Measurements from ENCODE around the gene MIX23. TPM values are rescaled to one million over a fixed set of nuclear protein-coding genes. Genes with fewer than 3 reads are reported as not detected.

The MIX23 gene
- total and polyA plus RNA-seq, 12 donors, result 10.6 to 118 (median 36.9) TPM

- Histone ChIP-seq H3K9me3 (replicated peaks in 1 of 3) (no peaks in the 10 kb centered on the region), H3K36me3 (replicated peaks in 1 of 2) (no peaks in the 10 kb centered on the region), H3K27me3 (no peaks in the 10 kb centered on the region), H3K4me1 (replicated peaks in 1 of 2) (peaks cover 0 to 8% of the 10 kb centered on the region in 2 donors), H3K27ac (no peak overlapping the region), H3K4me3 (no peak overlapping the region)
- WGBS, 4 donors, result 52 to 79% (median 76%) methylated on average over 4 of the region's 4 CpGs
- TF ChIP-seq CTCF (IDR thresholded peaks at IDR 0.05) (no peak), POLR2A (IDR thresholded peaks at IDR 0.05) (no peak)
- no peak for DNase-seq
- intact Hi-C loops (cut with DNase I), result no loop called here
These were observed 27.4 kb downstream of the MIX23 start for GRCh38 chr3:122355612-122356011.

- no peak for DNase-seq
- WGBS, 4 donors, result 95 to 100% (median 98%) methylated on average over 1 of the region's 1 CpG
- Histone ChIP-seq H3K27ac (no peak overlapping the region), H3K27me3 (no peaks in the 10 kb centered on the region), H3K36me3 (replicated peaks in 1 of 2) (no peaks in the 10 kb centered on the region), H3K9me3 (replicated peaks in 1 of 3) (no peaks in the 10 kb centered on the region), H3K4me3 (no peak overlapping the region), H3K4me1 (replicated peaks in 1 of 2) (no peaks in the 10 kb centered on the region)
- intact Hi-C loops (cut with DNase I), result no loop called here
- TF ChIP-seq CTCF (IDR thresholded peaks at IDR 0.05), result no peak
- TF ChIP-seq POLR2A (IDR thresholded peaks at IDR 0.05), result no peak
These were observed 29.1 kb downstream of the MIX23 start for GRCh38 chr3:122353893-122354401.

- no peak overlapping the region for H3K27ac ChIP-seq
- intact Hi-C loops (cut with DNase I), result no loop called here
- no peak overlapping the region for H3K4me3 ChIP-seq
- no peak for TF ChIP-seq POLR2A (IDR thresholded peaks at IDR 0.05)
- TF ChIP-seq CTCF (IDR thresholded peaks at IDR 0.05), result no peak
- WGBS, 4 donors, result 27 to 57% (median 55%) methylated on average over 2 of the region's 2 CpGs
- no peaks in the 10 kb centered on the region for H3K9me3 ChIP-seq (replicated peaks in 1 of 3)
- DNase-seq, result peak; percentile 56 to 71 (median 64)
- H3K36me3 ChIP-seq (replicated peaks in 1 of 2), result no peaks in the 10 kb centered on the region
- H3K4me1 ChIP-seq (replicated peaks in 1 of 2), result no peaks in the 10 kb centered on the region
- no peaks in the 10 kb centered on the region for H3K27me3 ChIP-seq
These were observed 29.8 kb downstream of the MIX23 start for GRCh38 chr3:122353215-122353614.

GRCh38 chr3:122351612-122352011, 31.4 kb downstream of the MIX23 start:
- Histone ChIP-seq H3K4me3 (no peak overlapping the region), H3K36me3 (replicated peaks in 1 of 2) (no peaks in the 10 kb centered on the region), H3K9me3 (replicated peaks in 1 of 3) (no peaks in the 10 kb centered on the region), H3K27me3 (no peaks in the 10 kb centered on the region), H3K27ac (no peak overlapping the region), H3K4me1 (replicated peaks in 1 of 2) (no peaks in the 10 kb centered on the region)
- intact Hi-C loops (cut with DNase I), result no loop called here
- no peak for DNase-seq
- TF ChIP-seq POLR2A (IDR thresholded peaks at IDR 0.05) (no peak), CTCF (IDR thresholded peaks at IDR 0.05) (no peak)
- 82 to 100% (median 95%) methylated on average over 4 of the region's 4 CpGs for WGBS, 4 donors
